HG02970 (cell line): Measurements from ENCODE around the gene TAX1BP1.

ENCODE experiments used
- ATAC-seq: cut with Tn5 transposase; IDR thresholded peaks from one replicate; pipeline ENCODE4 v1.9.1; 2021; ENCODE audit warnings: mild to moderate bottlenecking, moderate library complexity, moderate number of reproducible peaks; ENCODE audit not compliant: unreplicated experiment, low FRiP score

Gene TAX1BP1

DNA sequence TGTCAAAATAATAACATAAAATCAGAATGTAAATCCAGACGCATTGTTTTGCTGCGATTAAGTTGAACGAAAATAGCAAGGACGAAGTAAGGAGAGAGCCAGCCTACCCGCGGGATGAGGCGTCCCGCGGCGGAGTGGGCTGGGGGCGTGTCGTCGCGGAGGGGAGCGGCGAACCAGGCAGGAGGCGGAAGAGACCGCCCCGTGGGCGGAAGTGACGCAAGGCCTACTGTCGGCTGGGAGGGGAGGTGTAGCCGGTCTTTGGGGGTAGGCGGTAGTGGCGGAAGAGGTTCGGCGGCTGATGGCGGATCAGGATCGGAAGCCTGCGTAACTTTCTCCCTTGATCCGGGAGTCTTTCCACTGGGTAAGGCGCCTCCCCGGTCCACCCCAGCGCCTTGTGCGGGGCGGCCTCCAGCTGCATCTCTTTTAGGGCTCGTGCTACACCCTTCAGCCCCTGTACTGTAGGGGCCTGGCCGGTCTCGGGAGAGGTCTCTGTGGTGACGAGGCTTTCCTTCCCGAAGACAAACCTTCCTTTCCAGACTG lies at the start of gene TAX1BP1:
Gene TAX1BP1 (plus strand): TSS at position 254 of the 540 bp plus-strand sequence. CDS start 8,363 bp downstream, outside the sequence.
- peak; percentile 94 for ATAC-seq

DNA sequence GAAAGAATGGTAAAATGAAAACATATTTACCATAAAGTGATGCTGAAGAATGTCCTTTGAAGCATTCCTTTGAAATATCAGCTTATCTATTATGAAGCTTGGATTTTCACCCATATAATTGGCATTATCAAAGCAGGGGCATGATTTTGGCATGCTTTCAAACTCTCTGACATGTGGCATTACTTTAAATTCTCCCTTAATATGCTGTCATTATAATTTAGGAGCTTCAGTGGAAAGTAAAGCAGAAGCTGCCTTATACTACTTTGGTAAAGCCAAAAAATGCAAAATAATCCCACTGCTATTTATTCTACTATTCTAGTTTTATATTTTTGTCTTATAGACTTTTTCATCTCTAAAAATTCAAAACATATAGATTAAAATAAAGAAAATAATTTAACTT lies 49.3 kb upstream of the TAX1BP1 start:
- no peak for ATAC-seq

DNA sequence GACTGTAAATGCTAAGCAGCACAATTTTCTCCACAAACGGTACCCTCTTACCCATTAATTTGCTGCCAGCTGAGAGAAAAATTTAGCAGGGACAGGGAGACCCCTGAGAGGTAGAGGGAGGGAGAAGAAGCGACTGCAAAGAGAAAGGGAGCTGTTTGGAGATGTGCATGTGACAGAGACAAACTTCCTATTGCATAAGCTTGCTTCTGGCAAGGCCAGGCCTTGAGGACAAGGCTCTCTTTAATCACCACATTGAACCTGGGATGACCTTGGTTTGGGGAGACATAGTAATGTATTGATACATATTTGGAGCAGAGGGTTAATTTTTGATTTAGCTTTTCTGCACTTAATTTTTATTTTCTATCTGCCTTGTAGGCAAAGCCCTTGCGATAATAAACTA lies 46.2 kb upstream of the TAX1BP1 start:
- no peak for ATAC-seq

DNA sequence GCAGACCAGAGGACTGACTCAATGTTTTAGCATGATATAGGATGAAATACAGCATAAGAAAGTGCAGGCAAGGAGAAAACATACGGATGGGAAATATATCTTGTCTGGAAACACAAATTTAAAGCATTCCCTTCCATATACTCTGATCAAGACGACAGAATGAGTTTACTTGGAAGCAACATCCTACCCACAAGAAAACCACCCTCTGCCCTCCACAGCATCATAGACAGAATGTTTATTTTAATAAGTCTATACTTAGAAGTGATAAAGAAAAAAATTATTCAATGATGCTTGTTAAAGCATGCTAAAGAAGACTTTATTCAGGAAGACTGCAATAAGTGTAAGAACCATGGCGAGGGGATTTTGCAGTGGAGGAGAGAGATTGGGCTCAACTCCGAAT lies 44.9 kb upstream of the TAX1BP1 start:
- no peak for ATAC-seq

DNA sequence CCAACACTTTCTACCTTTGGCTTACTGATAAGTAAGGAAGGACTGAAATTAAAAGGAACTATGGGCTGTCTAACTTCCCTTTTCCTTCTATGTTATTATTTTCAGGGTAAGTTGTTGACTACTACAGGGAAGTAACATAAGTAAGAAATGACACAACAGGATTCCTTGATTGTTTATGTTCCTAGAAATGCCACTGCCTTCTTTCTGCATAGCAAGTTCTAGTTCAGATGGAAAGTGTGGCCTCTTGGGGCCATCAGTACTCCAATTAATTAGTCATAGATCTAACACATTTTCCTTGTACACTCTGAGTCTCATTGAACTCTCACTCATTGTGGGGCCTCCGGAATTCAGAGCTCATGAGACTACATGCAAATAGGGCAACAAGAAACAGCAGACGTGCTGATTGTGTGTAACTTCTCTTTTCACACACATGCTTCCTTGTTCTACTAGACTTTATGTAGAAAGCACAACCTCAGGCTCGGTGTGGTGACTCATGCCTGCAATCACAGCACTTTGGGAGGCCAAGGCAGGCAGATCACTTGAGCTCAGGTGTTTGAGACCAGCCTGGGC lies 42.0 kb upstream of the TAX1BP1 start:
- no peak for ATAC-seq

DNA sequence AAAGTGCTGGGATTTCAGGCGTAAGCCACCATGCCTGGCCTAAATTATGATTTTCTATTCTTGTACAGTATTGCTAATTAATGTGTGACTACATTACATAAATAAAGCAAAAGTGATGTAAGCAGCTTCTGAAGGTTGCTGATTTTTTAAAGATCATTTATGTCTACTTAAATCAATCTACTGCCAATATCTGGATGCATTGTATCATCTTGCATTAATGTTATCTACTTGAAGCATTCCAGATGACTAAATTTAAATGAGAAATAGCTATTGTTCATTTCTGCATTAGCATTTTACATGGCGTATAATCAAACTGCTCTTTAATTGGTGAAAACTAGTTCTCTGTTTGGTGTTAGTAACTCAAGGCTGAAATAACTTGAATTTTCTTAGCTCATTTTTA lies 40.2 kb upstream of the TAX1BP1 start:
- ATAC-seq: no peak

DNA sequence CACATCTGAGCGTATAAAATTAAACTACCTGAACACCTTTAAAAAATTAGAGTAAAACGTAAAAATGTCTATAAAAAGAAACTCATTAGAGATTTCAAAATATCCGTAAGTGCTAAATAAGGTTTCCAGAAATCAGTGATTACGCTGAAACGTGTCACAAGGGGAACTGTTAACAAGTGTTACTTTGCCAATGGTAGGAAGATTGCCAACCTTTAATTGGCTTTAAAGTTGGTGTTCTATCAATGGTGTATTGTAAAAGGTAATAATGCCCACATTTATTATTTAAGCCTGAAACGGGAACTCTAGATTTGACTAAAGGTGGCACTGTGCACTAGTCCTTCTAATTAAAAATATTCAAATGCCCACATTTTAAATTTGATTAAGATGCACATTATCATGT lies 39.5 kb upstream of the TAX1BP1 start:
- no peak for ATAC-seq

DNA sequence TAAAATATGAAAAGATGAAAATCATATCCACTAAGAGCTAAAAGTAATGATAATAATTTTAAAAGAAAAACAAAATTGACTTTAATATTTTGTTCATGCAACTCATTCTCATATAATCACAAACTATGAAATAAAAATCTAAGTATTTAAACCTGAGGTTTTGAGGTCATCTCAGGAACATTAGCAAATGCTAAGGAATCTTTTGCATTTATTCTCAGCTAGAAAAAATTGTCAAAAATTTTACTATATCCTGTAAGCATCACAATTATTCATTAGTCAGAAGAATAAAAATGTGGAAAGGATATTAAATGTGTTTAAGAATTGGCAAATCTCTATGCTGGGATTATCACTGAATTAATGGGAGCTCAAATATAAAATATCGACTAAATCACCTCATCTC lies 36.8 kb upstream of the TAX1BP1 start:
- ATAC-seq: no peak

DNA sequence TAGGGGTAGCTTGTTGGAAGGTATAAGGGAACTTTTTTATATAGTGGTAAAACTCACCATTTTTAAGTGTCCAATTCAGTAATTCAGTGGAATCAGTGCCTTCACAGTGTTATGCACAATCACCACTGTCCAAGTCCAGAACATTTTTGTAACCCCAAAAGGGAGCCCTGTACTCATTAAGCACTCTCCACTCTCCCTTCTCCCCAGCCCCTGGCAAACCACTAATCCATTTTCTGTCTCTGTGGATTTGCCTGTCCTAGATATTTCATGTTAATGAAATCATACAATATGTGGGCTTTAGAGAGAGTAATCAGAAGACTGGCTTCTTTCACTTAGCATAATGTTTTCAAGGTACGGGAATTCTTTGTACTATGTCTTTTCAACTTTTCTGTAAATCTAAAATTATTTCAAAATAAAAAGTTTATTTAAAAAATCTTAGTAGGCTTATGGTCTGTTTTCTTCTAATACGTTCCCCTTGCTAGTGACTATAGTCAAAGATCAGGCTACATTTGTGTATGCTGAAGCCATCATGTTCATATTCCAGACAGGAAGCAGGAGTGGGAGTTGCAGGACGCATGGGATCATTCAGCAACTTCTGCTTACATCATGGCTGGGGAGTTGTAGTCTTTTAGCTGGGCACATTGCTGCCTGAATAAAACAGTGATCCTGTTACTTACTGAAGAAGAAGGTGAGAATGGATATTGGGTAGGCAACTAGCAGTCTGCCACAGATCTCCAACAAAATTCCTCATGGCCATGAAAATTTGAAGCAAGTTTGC lies 35.4 kb upstream of the TAX1BP1 start:
- ATAC-seq: no peak

DNA sequence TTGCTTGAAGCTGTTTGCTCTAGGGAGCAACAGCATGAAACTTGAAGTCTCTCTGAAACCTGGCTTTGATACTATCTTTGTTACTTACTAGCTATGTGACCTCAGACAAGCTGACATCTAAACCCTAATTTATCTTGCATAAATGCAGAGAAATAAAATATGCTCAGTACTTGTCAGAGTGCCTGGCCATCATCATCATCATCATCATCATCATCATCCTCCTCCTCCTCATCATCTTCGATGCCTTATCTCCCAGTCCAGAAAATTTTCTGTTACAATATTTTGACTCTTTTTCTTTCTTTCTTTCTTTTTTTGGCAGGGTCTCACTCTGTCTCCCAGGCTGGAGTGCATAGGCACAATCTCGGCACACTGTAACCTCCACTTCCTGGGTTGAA lies 34.8 kb upstream of the TAX1BP1 start:
- ATAC-seq: no peak

DNA sequence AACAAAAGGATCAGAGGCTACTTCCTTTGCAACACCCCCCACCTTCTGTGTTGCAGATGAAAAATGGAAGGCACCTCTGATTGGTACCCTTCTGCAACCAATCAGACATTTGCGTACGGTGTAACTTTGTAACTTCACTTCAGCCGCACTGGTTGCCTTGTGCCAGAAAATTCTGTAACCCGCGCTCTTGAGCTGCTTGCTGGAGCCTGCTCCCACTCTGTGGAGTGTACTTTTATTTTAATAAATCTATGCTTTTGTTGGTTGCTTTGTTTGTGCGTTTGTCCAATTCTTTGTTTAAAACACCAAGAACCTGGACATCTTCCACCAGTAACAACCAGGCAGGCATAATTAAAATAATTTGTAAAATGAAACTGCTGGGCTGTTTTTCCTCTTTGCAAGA lies 31.5 kb upstream of the TAX1BP1 start:
- no peak for ATAC-seq

DNA sequence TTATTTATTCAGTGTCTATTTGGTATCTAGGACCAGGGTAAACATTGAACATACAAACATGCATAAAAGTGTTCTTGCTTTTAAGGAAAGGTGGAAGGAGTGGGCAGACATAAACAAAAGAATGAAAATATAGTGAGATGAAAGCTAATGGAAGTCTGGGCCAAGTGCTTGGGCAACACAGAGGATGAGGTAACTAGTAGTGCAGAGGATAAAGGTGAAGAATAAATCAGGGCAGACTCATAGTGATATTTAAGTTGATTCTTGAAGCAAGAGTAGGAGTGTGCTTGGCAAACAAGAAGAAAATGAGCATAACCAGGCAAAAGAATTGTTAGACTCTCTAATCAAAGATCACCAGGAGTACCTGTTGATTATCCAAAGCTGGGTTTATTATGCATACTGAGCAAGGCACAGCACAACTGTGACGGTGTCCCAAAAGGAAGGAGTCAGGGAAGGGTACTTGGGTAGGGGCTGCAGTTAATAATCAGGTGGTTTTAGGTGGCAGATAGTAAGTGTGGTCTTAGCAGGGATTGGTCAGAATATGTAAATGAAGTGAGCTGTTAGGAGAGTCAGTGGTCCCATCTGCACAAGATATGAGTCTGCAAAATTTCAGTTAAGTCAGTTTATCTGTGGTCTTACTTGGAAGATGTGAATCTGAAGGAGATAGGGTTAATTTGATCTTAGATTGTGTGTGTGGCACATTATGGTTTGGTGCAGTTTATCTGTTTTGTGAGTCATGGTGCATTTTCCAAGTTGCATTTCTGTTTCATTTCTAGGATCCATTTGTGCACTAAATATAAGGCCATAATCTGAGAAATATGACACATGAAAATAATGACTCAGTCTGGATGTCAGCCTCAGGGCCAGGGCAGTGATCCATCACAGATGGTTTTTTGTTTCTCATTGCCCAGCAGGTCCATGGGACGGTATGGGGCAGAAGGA lies 30.6 kb upstream of the TAX1BP1 start:
- no peak for ATAC-seq

DNA sequence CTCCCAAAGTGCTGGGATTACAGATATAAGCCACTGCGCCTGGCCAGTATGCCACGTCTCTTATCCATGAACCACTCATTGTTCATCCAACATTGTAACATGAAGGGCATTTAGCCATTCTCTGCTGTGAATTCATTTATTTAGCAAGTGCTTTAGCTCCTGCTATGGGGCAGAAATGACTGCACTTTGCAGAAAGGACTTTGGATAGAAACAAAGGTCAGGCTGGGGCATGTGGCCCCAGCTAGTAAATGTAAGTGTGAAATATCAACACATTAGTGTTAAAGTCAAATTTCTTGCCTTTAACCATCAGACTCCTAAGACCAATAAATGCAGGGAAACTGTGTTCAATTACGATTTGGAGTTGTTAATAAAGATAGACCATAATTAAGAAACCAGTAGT lies 27.7 kb upstream of the TAX1BP1 start:
- ATAC-seq: no peak

DNA sequence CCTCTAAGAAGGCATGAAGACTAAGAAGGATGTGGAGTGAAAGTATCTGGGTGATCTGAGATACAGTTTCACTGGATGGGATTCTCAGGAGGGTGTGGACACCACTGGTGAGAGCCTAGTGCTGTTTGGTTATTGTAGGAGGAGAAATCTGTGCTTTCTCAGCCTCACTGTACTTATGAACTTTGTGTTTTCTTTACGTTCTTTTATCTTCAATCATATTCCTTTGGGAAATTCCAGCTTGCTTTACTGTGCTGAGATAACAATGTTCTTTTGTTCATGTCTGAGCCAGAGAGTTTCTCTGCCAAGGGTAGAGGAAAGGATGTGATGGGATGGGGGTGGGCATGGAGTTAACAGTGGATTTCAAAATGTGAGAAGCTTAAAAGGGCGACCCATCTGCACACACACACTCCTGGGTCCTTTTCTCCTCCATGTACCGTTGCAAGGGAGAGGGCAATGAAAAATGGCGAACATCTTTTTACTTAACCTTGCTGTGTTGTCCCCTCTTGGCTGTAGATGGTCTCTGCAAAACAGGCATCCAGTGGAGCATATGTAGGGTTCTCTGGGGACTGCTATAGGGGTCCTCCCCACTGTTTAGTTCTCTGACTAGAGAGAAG lies 25.0 kb upstream of the TAX1BP1 start:
- ATAC-seq: no peak

DNA sequence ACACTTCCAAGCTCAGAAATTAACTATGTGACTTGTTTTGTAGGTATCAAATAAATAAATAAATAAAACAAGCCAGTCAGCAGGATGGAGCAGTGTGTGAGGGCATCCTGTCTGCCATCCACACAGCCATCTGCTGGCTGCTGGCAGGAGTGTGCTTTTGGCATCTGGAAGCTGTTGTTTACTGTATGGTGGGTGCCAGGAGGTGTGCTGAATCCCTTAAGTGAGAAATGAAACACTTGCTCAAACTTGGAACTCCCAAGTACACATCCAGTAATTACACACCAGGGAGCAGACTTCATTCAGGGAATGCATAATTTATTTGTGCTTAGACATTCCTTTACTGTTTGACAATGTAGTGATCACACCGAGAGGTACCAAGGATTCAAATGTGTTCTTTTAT lies 16.9 kb upstream of the TAX1BP1 start:
- ATAC-seq: no peak

DNA sequence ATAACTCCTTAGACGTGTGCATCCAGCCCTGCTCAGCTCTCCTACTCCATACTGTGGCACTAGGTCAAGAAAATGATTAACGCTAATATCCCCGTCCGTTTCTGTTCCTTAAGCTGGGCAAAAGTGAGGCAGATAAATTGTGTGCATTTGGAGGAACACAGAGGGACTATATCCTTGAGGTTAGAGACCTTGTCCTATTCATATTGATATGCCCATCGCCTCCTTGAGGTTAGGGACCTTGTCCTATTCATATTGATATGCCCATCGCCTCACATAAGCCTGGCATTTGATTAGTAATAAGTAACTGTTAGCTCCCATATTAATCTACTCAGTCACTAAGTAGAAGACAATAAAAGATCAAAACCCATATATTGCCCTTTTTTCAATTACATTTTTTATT lies 12.9 kb upstream of the TAX1BP1 start:
- no peak for ATAC-seq

DNA sequence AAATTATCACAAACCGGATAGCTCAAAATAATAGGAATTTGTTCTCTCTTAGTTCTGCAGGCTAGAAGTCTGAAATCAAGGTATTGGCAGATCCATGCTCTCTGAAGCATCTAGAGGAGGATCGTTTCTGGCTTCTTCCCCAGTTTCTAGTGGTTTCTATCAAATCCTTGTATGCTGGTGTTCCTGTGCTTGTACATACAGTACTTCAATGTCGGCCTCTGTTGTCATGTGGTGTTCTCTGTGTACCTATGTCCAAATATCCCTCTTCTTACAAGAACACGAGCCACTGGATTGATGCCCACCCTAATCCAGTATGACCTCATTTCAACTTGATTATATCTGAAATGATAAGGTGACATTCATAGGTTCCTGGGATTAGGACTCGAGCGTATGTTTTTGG lies 9.8 kb upstream of the TAX1BP1 start:
- no peak for ATAC-seq

DNA sequence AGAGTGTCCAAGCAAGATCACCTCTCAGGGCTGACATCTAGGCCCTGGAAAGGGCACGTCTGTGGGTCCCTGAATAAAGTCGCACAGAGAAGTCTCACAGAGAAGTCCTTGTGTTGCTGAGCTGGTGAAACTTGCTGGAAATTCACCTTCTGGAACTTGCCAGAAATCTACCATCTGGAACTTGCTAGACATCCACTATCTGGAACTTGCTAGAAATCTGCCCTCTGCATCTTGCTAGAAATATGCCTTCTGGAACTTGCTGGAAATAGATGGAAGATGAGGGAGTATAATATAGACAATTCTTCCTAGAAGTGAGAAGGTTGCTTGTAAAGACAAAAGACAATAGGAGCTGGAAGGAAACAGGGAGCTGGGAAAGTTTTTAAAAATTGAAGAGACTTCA lies 5.4 kb upstream of the TAX1BP1 start:
- no peak for ATAC-seq

DNA sequence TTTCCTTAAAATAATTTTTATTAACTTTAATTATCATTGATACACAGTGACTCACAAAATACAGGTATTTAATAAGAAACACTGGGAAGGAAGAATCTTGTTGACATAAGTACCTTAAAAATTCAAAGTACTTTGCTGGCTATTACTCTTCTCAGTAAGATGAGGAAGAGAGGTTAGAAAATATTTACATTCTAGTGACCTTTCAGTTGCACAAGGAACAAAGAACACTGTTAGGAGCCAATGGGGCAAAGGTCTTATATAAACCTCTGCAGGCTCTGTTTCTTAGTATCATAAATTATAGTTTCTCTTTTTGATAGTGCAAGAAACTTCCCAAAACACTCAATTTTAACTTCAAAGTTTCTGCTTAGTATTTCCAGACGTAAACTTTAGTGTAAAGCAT lies 4.8 kb upstream of the TAX1BP1 start:
- no peak for ATAC-seq

DNA sequence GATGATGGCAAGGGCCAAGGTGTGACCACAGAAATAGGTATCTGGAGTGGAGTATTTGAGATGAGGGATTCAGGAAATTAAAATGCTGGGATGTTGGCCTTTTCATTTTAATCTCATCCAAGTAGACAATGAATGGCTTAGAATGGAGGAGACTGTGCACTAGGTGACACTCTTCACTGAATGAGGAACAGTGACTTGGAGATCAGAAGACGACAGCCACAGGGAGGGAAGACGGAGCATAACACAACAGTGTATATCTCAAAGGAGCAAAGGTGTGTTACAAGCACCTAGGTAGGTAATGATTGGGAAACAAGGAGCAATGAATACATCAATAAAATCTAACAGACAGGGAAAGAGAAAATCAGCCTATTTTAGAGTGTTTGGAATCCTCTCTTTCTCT lies 4.1 kb upstream of the TAX1BP1 start:
- ATAC-seq: no peak

DNA sequence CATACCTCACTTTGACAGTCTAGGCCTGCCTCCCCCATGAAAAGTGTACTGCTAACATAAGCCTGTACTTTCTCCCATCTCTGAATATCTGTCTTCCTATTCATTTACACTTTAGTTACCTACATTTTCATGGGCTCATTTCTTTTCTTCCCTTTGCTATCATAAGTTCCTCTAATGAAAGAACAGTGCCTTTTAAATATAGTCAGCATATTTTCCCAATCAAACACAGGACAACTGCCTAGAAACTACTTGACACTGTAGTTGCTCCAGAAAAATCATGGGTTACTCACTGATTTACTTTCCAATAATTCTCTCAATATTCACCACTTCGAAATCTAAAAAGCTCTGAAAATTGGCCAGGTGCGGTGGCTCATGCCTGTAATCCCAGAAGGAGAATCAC lies 2.8 kb upstream of the TAX1BP1 start:
- no peak for ATAC-seq
